K562 (cell line): ENCODE measurements around the gene SH2D1A. TPM values are rescaled to one million over a fixed set of nuclear protein-coding genes. Genes with fewer than 3 reads are reported as not detected.

Source experiments
- ATAC-seq: fragments of 200-7000 bp; cut with Tn5 transposase; 3 replicates; pipeline ENCODE4 v1.9.1; 2020; ENCODE audit warnings: moderate library complexity
- BruUV-seq: library from RNA; stranded (reverse); fragments of 400-500 nt; replicated peaks from 2 replicates; lab custom pipeline; 2021; lab: Mats Ljungman, UMichigan
- CTCF ChIA-PET: fragments of 300-600 bp; formaldehyde crosslinking; extraction: SDS; loops from one replicate; lab custom pipeline; 2021; ENCODE audit warnings: low intra/inter-chr PET ratio; lab: Yijun Ruan, JAX
- POLR2A ChIA-PET: fragments of 300-600, 350-650 bp; sonication (Branson Sonifier 250); formaldehyde crosslinking; extraction: SDS; loops from one replicate; lab custom pipeline; 2021; ENCODE audit warnings: antibody characterized with exemption, inconsistent platforms; lab: Yijun Ruan, JAX
- DNase-seq, 4 experiments: peaks; one replicate each; pipeline versions ENCODE4 v3.0.0 to v3.0.0-alpha.2; 2011 to 2018; ENCODE audit warnings: low spot score in 3 of 4, mixed read lengths in 3 of 4; ENCODE audit errors: extremely low read depth in 1 of 4
- FAIRE-seq: peaks from 2 replicates; lab custom pipeline; 2011; peaks lifted over from hg19 to GRCh38; lab: Jason Lieb, UNC
- H2AFZ ChIP-seq: 2 replicates; pipeline ENCODE4 v1.6.0; 2011; ENCODE audit warnings: low read depth, low read length, control low read depth, inconsistent platforms
- H3K27ac ChIP-seq: fragments of 200-600 bp; 3 replicates; pipeline ENCODE4 v1.8.0; 2011; ENCODE audit warnings: low read depth, mild to moderate bottlenecking, control low read depth, inconsistent platforms, low read length, moderate library complexity, mixed read lengths; ENCODE audit errors: extremely low read depth
- H3K27me3 ChIP-seq, 2 experiments: fragments of 300-600 bp in 1 of 2; 2 replicates in 1 of 2; 3 replicates in 1 of 2; pipeline versions ENCODE4 v1.6.0 to v1.8.0; 2011; ENCODE audit warnings: inconsistent platforms in 2 of 2, low read length in 2 of 2, mild to moderate bottlenecking in 1 of 2, mixed read lengths in 1 of 2, moderate library complexity in 1 of 2; ENCODE audit not compliant: control insufficient read depth in 2 of 2, insufficient read depth in 2 of 2
- H3K36me3 ChIP-seq: fragments of 300-600 bp; 3 replicates; pipeline ENCODE4 v1.8.0; 2011; ENCODE audit warnings: mild to moderate bottlenecking, low read length, inconsistent platforms; ENCODE audit not compliant: control insufficient read depth, insufficient read depth
- H3K4me1 ChIP-seq, 2 experiments: fragments of 200-600 bp in 1 of 2; replicated peaks in 1 of 2; 2 replicates in 1 of 2; 3 replicates in 1 of 2; pipeline versions ENCODE4 v1.5.1 to v1.8.0; 2011; ENCODE audit warnings: inconsistent platforms in 2 of 2, low read length in 2 of 2, mild to moderate bottlenecking in 1 of 2, mixed read lengths in 1 of 2, moderate library complexity in 1 of 2; ENCODE audit not compliant: control insufficient read depth in 2 of 2, insufficient read depth in 2 of 2
- H3K4me2 ChIP-seq: 2 replicates; pipeline ENCODE4 v1.6.1; 2011; ENCODE audit warnings: low read length, control low read depth, inconsistent platforms, mixed read lengths; ENCODE audit not compliant: insufficient read depth
- H3K4me3 ChIP-seq: fragments of 200-600 bp; sonication (generic), shearing (Covaris generic); 2 replicates; pipeline ENCODE4 v1.5.1; 2016; ENCODE audit warnings: control low read depth, inconsistent platforms
- H3K79me2 ChIP-seq: fragments of 200-600 bp; 3 replicates; pipeline ENCODE4 v1.8.0; 2011; ENCODE audit warnings: low read length, inconsistent platforms; ENCODE audit not compliant: control insufficient read depth, insufficient read depth
- H3K9ac ChIP-seq, 2 experiments: 2 replicates each; pipeline versions ENCODE4 v1.6.0 to v1.6.1; 2011; ENCODE audit warnings: low read depth in 2 of 2, low read length in 2 of 2, control low read depth in 1 of 2, inconsistent platforms in 1 of 2, mild to moderate bottlenecking in 1 of 2, mixed read lengths in 1 of 2; ENCODE audit not compliant: insufficient read depth in 1 of 2
- H3K9me1 ChIP-seq: one replicate; pipeline ENCODE4 v1.6.0; 2011; ENCODE audit warnings: inconsistent platforms, mild to moderate bottlenecking, low read length, moderate library complexity; ENCODE audit not compliant: control insufficient read depth, insufficient read depth
- H3K9me3 ChIP-seq: replicated peaks from 2 replicates; pipeline ENCODE4 v1.5.1; 2011; ENCODE audit warnings: low read depth, low read length, inconsistent platforms; ENCODE audit not compliant: control insufficient read depth, insufficient read depth
- H4K20me1 ChIP-seq: replicated peaks from 2 replicates; pipeline ENCODE4 v1.6.1; 2011; ENCODE audit warnings: low read length, inconsistent platforms, mixed read lengths; ENCODE audit not compliant: control insufficient read depth, insufficient read depth
- HMG20A ChIP-seq: fragments of 450-650 bp; formaldehyde crosslinking; conservative IDR thresholded peaks from 2 replicates; pipeline ENCODE4 v1.4.0; 2020; ENCODE audit warnings: mild to moderate bottlenecking, mixed read lengths
- MTF1 ChIP-seq: fragments of 250-450 bp; sonication (Bioruptor Pico); IDR thresholded peaks from 2 replicates; pipeline ENCODE4 v1.9.0; 2021; ENCODE audit warnings: moderate library complexity, mild to moderate bottlenecking, inconsistent platforms, borderline replicate concordance
- NFE2L1 ChIP-seq: fragments of 450-650 bp; IDR thresholded peaks from 2 replicates; pipeline ENCODE4 v1.6.1; 2016; ENCODE audit warnings: missing genetic modification characterization, low read depth, mild to moderate bottlenecking, missing compliant biosample characterization, moderate library complexity, borderline replicate concordance
- POLR2AphosphoS5 ChIP-seq: IDR thresholded peaks from 2 replicates; pipeline ENCODE4 v1.6.1; 2011; ENCODE audit warnings: mild to moderate bottlenecking, low read depth, low read length, moderate library complexity; ENCODE audit not compliant: control insufficient read depth, insufficient read depth
- RBM15 ChIP-seq: fragments of 200-400 bp; formaldehyde crosslinking; IDR thresholded peaks from 2 replicates; pipeline ENCODE4 v1.6.1; 2018; ENCODE audit warnings: mild to moderate bottlenecking, low read length, moderate library complexity; ENCODE audit not compliant: insufficient read depth
- RFX5 ChIP-seq: IDR thresholded peaks from 2 replicates; pipeline ENCODE4 v1.6.1; 2011; ENCODE audit warnings: low read depth, mild to moderate bottlenecking, improper control_type of control experiment, low read length
- SMAD1 ChIP-seq: fragments of 150-350 bp; IDR thresholded peaks from 2 replicates; pipeline ENCODE4 v1.6.1; 2014; ENCODE audit warnings: low read length, low read depth; ENCODE audit not compliant: partially characterized antibody
- UBTF ChIP-seq, 2 experiments: IDR thresholded peaks; 2 replicates each; pipeline ENCODE4 v1.6.1; 2012; ENCODE audit warnings: improper control_type of control experiment in 2 of 2, low read depth in 2 of 2, low read length in 2 of 2, borderline replicate concordance in 1 of 2
- ZBTB17 ChIP-seq: fragments of 450-650 bp; formaldehyde crosslinking; IDR thresholded peaks from 2 replicates; pipeline ENCODE4 v1.4.0; 2020; ENCODE audit warnings: mild to moderate bottlenecking
- ZNF551 ChIP-seq: fragments of 250-450 bp; sonication (Bioruptor Pico); IDR thresholded peaks from 2 replicates; pipeline ENCODE4 v1.5.0; 2021; ENCODE audit warnings: mild to moderate bottlenecking, moderate library complexity
- ZNF639 ChIP-seq, 2 experiments: fragments of 200-800 bp in 1 of 2; sonication (Bioruptor generic) in 1 of 2; sonication (generic) in 1 of 2; formaldehyde crosslinking in 1 of 2; IDR thresholded peaks in 1 of 2; conservative IDR thresholded peaks in 1 of 2; 2 replicates each; pipeline versions ENCODE4 v1.5.0 to v1.6.1; 2016 to 2020; ENCODE audit warnings: missing compliant biosample characterization in 1 of 2, missing genetic modification characterization in 1 of 2, missing genetic modification reagents in 1 of 2
- WGBS: fragments of 100-300 bp; shearing (Covaris generic); methylation state at CpG from one replicate; pipeline ENCODE4 v1.1.6; 2016; ENCODE audit warnings: low coverage, mixed read lengths; ENCODE audit not compliant: insufficient coverage; ENCODE audit errors: missing lambda C conversion rate; 5-methylcytosine and 5-hydroxymethylcytosine counted together
- in situ Hi-C: fragments of 300-500 bp; cut with MboI; formaldehyde crosslinking; loops from 4 replicates; pipeline ENCODE4 v1.15.0; 2018; ENCODE audit warnings: inconsistent platforms, mixed read lengths
- intact Hi-C: fragments of 100-400 bp; cut with micrococcal nuclease; formaldehyde crosslinking; loops from 2 replicates; pipeline ENCODE4 v1.14.2; 2022
- polyA plus RNA-seq, 8 experiments: library from polyadenylated mRNA; depleted of rRNA in 4 of 8; stranded (reverse) in 5 of 8; unstranded in 3 of 8; fragments of >200 nt; fragmentation: Nextera tagmentation in 2 of 8; fragmentation: Illumina TruSeq in 1 of 8; extraction: Ambion mirVana in 2 of 8; extraction: Trizol in 1 of 8; gene quantifications; 2 replicates each; pipeline versions ENCODE4 v1.2.1 to v1.2.3, GENCODE V29; 2011 to 2014; ENCODE audit warnings: inconsistent platforms in 1 of 8, missing spikeins in 1 of 8
- total RNA-seq, 7 experiments: library from RNA; depleted of rRNA in 6 of 7; stranded (reverse); fragments of >200 nt in 6 of 7; fragmentation: Illumina TruSeq in 2 of 7; extraction: Trizol in 2 of 7; gene quantifications; 2 replicates each; pipeline versions ENCODE4 v1.2.1 to v1.2.3, GENCODE V29; 2011 to 2021; ENCODE audit warnings: low replicate concordance in 1 of 7

The SH2D1A gene
- total and polyA plus RNA-seq, 9 of the 15 experiments (the other 6 are each of a cell fraction or from before 2014, with no cell fraction given), result 0.07 to 0.52 (median 0.19) TPM

GRCh38 chrX:124395145-124395880, 49.0 kb downstream of the SH2D1A start:
- no peaks in the 10 kb centered on the region for H3K9me1 ChIP-seq
- BruUV-seq, result no TSS peak
- H3K79me2 ChIP-seq, result no peaks in the 10 kb centered on the region
- no peaks in the 10 kb centered on the region for H4K20me1 ChIP-seq
- in situ Hi-C loops (no loop called here), intact Hi-C loops (no loop called here)
- H3K27me3 ChIP-seq, result no peaks in the 10 kb centered on the region
- FAIRE-seq, result no peak
- no peak overlapping the region for H3K9ac ChIP-seq
- ChIA-PET POLR2A (no interaction called here), CTCF (no interaction called here)
- ATAC-seq, result no peak
- H3K9me3 ChIP-seq, result no peaks in the 10 kb centered on the region
- H3K27ac ChIP-seq, result no peak overlapping the region
- no peak overlapping the region for H3K4me3 ChIP-seq
- no peak overlapping the region for H3K4me2 ChIP-seq
- H2AFZ ChIP-seq, result no peak overlapping the region
- WGBS, result 56% methylated on average over 2 of the region's 3 CpGs
- no peaks in the 10 kb centered on the region for H3K36me3 ChIP-seq
- no peaks in the 10 kb centered on the region for H3K4me1 ChIP-seq
- DNase-seq, result no peak
- no peak for TF ChIP-seq ZNF639 (CRISPR knock-in tag; conservative IDR thresholded peaks at IDR 0.05 in 1 of 2, IDR thresholded peaks at IDR 0.05 in 1 of 2)
- no peak for TF ChIP-seq SMAD1
- TF ChIP-seq RBM15, result no peak
- TF ChIP-seq RFX5, result no peak
- TF ChIP-seq NFE2L1, result no peak
- TF ChIP-seq MTF1 (CRISPR knock-in tag), result no peak
- no peak for TF ChIP-seq POLR2AphosphoS5
- no peak for TF ChIP-seq ZBTB17 (CRISPR knock-in tag)
- TF ChIP-seq ZNF551 (CRISPR knock-in tag), result no peak
- no peak for TF ChIP-seq HMG20A (CRISPR knock-in tag)
- no peak for TF ChIP-seq UBTF (IDR thresholded peaks at IDR 0.05; ENCODE audit: borderline replicate concordance in 1 of 2, low read depth in 2 of 2, low read length in 2 of 2)
